GM21723 (cell line): ENCODE results near the gene GPI.
"Not testable (repeated sequence)": the region's sequence is repeated elsewhere in the genome, so short reads cannot be mapped to it uniquely, and the experiment has no call there.

Experiments used
- ATAC-seq: cut with Tn5 transposase; IDR thresholded peaks from one replicate; pipeline ENCODE4 v1.9.1; 2021; ENCODE audit warnings: mild to moderate bottlenecking, moderate library complexity; ENCODE audit not compliant: unreplicated experiment

GPI gene

DNA sequence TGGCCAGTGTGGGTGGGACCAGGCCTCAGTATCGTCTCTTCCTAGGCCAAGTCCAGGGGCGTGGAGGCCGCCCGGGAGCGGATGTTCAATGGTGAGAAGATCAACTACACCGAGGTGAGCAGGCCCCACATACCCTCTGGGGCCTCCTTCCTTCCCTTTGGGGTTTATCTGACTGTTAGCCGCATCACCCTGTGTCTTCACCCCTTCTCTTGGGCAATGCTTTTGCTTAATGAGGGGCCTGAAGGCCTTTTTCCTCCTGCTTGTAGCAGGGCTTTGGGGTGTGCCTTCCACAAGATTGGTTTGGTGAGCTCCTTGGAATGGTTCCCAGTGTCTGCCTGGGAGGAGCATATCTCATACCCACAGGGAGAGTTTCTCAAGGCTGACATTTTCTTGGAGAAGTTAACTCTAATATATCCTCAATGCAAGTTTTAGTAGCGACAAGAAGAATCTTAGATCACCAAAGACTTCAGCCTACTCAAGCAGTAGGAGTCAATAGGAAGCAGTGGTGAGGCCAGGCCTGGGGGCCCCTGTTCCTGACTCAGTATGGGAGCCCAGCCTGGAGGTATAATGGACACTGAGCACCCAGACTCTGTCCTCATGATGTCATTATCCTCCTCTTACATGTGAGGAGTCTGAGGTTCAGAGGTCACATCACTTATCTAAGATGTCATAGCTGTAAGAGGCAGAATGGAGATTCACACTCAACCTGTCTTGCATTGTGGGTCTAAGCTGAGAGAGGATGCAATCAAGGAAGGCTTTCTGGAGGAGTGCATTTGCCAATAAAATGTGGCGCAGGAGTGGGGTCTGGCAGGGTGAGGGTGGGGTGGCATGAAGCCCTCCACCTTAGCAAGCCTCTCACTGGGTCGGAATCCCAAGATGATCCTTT lies 2.0 kb downstream of the GPI start:
- ATAC-seq = no peak

DNA sequence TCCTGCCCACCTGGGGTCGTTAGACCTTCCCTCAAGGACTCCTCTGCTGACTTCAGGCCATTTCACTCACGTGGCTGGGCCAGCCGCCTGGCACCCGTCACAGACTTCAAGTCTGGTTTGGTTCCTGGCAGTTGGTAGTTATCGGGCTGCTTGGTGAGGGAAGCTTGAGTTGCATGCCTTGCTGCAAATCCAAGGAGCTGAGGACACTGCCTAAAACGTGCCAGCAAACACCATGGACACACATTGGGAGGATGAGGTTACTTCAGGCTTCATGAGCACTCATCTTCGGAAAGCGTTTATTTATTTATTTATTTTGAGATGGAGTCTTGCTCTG lies 2.6 kb downstream of the GPI start:
- no peak for ATAC-seq

DNA sequence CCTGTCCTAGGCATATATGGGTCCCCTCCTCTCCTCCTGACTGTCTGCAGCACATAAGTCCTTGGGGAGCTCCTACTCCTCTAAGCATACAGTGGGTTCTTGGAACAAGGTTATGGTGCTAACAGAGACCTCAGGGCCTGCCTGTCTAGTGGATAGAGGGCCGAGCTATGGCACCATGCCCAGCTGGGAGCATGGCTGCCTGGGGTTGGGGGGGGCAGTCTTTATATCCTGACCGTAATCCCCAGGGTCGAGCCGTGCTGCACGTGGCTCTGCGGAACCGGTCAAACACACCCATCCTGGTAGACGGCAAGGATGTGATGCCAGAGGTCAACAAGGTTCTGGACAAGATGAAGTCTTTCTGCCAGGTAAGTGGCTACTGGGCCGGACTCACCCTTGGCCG lies 3.3 kb downstream of the GPI start:
- ATAC-seq = no peak

DNA sequence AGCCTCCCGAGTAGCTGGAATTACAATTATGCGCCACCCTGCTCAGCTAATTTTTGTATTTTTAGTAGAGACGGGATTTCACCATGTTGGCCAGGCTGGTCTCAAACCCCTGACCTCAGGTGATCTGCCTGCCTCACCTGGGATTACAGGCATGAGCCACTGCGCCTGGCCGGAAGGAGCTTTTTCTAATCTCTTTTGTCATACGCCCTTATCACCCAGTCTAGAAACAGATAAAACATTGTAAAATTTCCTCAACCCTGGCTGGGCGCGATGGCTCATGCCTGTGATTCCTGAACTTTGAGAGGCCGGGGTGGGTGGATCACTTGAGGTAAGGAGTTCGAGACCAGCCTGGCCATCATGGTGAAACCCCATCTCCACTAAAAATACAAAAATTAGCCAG lies 4.2 kb downstream of the GPI start:
- ATAC-seq = not testable (repeated sequence)

DNA sequence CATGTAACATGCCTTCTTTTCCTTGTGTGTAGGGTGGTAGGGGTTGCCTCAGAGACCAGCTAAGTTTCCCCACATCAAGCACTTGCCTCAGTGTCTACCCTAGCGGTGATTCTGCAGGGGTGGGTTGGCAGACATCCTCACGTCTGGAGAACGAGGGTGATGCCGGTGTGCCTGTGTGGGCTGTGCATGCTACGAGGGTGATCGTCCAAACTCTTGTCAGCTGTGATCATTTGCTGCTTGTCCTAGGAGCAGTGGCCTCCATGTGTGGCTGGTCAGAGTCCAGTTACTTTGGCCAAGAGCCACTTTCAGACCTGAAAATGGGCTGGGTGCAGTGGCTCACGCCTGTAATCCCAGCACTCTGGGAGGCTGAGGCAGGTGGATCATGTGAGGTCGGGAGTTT lies 5.1 kb downstream of the GPI start:
- ATAC-seq = no peak

DNA sequence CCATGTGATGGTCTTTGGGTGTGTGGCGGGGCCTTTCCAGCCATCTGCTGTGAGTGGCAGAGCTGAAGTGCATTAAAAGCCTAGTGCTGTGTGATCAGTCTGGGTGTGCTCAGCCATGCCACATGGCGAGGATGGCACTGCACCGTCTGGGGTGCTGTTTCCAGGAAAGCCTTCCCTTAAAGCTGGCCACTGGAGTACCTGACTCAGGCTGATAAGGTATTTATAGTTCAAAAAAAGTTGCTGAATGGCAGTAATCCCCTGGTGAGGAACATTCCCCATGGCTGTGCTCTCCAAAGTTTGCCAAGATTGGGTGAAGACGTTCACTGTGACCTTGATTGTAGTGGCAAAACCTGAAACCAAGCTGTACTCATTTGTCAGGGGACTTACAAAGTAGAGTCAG lies 6.0 kb downstream of the GPI start:
- ATAC-seq = no peak

DNA sequence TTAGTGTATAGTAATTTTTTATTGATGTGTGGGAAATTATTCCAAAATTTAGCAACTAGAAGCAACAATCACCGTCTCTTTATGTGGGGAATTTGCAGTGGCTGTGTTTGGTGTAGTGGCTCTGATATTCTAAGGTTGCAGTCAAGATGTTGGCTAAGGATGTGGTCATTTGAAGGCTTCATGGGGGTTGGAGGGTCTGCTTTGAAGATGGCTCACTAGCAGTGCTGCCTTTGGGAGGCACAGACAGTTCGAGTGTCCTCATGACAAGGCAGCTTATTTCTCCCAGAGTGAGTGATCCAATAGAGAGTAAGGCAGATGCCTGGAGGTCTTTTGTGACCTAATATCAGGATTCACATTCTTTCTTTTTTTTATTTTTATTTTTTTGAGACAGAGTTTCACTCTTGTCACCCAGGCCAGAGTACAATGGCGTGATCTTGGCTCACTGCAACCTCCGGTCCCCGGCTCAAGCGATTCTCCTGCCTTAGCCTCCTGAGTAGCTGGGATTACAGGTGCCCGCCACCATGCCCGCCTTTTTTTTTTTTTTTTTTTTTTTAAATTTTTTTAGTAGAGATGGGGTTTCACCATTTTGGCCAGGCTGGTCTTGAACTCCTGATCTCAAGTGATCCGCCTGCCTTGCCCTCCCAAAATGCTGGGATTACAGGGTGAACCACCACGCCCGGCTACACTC lies 8.7 kb downstream of the GPI start:
- no peak for ATAC-seq

DNA sequence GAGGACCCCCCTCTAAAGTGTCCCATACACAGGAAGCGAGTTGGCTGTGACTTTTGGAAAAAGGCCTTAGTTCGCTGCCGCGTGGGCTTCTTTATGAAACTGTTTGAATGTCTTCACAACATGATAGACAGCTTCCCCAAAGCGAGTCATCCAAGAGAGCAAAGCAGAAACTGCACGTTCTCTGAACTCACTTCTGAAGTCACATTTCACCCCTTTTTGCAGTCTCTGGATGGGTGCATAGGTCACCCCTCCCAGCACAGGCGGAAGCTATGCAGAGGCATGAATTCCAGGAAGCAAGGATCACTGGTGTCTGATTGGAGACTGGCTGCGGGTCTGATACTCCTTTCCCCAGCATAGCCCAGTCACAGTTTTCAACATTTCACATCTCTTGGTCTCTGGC lies 10.6 kb downstream of the GPI start:
- ATAC-seq = no peak

DNA sequence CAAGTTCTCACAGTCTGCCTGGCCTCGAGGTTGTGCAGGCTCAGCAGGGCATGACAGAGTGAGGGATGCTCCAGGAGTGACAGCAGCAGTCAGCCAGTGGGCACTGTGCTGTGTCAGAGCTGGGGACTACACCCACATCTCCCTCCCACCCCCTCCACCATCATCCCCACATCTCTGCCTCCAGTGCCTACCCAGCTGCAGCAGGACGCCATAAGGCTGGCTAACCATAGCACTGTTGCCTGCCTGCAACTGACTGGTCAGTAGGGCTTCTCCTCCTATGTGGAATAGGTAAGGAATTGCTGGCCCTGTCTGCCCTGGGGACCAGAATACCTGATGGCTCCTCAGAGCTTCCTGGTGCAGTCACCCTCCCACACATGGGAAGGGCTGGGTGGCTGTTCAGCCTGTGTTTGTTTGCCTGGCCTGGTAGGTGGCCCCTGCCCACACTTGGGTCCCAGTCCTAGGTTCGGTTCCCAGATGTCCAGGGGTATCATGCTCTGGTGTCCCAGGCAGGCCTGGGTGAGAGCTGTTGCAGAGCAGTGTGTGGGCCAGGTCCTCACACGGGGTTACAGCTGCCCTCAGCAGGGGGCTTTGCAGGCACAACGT lies 15.7 kb downstream of the GPI start:
- ATAC-seq = no peak

DNA sequence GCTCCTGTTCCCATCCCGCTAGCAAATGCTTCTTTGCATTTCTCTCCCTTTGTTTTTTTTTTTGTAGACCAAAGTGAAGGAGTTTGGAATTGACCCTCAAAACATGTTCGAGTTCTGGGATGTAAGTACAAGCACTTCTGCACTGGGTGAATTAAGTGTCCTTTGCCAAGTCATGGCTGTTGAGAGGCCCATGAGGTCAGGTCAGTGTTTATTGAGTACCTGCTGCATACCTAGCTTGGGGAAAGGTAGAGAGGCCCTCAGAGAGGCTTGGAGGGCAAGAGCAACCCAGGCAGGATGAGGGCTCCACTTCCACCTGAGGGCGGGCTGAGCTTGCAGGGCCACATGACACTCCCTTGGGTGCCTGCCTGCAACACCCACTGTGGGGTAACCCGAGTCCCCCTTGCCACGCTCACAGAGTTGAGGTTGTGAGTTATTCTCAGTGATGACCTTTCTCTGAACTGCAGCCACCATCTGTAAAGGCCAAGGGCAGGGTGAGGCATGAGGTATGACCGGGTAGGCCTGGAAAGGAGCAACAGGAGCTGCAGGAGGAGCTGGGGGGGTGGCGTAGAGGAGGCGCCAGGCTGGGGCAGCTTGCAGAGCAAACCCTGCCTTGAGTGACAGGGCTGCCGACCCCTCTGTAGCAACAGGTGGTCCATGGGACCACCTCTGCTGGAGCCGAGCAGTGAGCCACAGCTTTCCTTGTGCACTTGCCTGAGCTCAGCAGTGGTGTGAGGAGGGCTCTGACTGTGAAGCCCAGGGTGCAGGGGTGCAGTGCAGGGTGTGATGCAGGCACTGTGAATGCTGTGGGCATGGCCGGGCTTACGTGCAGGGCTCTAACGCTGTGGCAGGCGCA lies 16.6 kb downstream of the GPI start:
- ATAC-seq = no peak

DNA sequence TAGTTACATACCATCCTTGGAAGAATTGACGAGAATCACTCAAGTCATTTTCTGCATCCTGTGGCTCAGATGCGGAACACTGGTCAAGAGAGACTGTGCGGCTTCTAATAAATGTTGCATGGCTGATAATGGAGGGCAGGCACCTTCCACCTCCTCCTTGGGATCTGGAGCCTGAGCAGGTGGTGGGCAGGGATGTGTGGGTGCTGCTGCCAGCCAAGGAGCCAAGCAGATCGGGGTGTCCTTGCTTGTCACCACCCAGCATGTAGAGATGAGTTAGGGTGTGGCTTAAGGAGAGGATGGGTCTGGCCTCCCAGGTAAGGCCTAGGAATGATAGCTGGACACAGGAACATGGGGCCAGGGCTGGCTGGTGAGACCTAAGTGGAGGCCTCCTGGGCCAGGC lies 17.5 kb downstream of the GPI start:
- no peak for ATAC-seq

DNA sequence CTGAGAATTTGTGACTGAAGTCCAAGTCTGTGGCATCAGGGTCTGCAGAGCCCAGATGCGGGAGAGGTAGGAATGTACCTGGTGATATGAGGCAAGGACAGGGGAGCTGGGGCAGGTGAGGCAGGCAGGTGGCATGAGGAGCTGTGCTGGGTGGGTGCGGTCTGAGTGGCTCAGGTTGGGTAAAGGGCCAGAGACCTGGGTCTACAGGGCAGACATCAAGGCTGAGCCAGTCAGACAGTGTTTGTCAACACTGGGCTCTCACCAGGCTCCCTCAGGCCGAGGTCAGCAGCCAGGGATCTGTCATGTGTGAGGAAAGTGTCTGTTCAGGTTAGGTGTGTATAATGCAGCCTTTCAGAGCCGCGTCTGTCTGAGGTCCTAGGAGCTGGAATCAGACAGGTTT lies 18.6 kb downstream of the GPI start:
- no peak for ATAC-seq

DNA sequence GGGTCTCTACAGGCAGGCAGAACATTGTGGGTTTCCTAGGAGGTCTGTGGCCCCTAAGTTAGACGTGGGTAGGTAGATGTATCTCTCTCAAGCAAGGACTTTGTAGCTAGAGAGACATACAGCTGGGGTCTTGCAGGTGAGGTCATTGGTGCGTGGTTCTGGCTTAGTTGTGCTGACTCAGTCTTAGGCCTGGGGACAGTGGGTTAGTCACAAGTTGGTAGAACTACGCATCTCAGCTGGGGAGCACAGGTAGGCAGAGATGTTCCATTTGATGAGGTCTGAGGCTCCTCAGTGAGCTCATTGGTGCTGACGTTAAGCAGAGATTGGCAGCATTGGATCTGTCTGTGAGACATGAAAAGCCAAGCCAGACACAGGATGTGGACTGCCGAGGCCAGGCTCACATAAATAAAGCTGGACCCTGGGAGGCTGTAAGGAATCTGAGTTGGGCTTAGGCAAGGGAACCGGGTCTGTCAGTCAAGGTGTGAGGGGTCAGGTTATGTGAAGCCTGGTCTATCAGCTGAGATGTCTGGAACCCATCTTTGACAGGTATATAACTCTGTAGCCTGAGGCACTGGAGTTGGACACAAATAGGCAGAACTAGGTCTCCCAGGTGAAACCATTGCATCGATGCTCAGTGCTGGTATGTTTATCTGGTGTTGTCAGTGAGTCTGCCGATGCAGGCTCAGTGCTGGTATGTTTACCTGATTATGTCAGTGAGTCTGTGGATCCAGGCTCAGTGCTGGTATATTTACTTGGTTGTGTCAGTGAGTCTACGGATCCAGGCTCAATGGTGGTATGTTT lies 21.8 kb downstream of the GPI start:
- no peak for ATAC-seq

DNA sequence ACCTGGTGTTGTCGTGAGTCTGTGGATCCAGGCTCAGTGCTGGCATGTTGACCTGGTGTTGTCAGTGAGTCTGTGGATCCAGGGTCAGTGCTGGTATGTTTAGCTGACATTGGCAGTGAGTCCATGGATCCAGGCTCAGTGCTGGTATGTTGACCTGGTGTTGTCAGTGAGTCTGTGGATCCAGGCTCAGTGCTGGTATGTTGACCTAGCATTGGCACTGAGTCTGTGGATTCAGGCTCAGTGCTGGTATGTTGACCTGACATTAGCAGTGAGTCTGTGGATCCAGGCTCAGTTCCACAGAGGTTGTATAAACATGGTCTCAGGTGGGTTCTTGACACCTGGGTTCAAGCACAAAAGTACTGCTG lies 22.4 kb downstream of the GPI start:
- no peak for ATAC-seq

DNA sequence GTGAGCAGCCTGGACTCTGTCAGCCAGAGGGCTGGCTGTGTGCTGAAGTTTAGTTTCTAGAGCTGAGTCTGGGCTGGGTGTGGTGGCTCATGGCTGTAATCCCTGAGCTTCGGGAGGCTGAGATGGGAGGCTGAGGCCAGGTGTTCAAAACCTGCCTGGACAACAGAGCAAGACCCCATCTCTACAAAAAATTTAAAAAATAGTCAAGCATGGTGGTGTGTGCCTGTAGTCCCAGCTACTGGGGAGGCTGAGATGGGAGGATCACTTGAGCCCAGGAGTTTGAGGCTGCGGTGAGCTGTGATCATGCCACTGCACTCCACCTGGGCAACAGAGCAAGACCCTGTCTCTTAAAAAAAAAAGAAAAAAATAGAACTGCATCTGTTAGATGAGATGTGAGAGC lies 23.7 kb downstream of the GPI start:
- not testable (repeated sequence) for ATAC-seq

DNA sequence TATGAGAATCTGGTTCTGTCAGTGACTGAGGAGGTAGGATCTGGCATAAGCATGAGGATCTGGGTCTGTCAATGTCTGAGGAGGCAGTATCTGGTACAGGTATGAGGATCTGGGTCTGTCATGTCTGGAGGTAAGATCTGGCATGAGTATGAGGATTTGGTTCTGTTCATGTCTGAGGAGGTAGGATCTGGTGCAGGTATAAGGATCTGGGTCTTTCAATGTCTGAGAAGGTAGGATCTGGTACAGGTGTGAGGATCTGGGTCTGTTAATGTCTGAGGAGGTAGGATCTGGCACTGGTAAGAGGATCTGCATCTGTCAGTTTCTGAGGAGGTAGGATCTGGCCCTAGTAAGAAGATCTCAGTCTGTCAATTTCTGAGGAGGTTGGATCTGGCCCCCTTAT lies 26.8 kb downstream of the GPI start:
- no peak for ATAC-seq

DNA sequence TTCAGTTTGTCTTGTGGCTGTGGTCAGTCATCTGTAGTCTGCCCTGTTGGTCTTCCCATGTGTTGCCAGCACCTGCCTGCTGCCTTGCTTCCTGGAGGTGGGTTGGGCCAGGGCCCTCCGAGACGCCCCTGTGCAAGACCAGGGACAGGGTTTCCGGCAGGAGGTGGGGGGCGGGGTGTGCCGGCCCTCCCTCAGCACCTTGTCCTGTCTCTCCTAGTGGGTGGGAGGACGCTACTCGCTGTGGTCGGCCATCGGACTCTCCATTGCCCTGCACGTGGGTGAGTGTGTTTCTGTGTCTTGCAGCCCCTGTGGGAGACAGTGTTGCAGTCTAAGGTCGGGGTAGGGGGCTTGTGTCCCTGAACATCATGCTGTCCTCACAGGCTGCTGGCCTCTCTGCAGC lies 28.0 kb downstream of the GPI start:
- ATAC-seq = no peak

DNA sequence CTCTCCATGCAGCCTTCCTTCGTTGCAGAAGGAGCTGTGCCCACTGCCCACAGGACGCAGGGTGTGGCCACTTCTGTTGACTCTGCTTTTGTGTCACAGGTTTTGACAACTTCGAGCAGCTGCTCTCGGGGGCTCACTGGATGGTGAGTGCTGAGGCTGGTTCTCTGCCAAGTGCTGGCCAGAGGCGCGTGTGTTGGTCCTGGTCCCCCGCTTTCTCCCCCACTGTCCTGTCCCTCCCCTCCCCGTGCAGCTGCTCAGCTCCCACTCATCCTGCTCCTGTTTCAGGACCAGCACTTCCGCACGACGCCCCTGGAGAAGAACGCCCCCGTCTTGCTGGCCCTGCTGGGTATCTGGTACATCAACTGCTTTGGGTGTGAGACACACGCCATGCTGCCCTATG lies 28.6 kb downstream of the GPI start:
- ATAC-seq = no peak

DNA sequence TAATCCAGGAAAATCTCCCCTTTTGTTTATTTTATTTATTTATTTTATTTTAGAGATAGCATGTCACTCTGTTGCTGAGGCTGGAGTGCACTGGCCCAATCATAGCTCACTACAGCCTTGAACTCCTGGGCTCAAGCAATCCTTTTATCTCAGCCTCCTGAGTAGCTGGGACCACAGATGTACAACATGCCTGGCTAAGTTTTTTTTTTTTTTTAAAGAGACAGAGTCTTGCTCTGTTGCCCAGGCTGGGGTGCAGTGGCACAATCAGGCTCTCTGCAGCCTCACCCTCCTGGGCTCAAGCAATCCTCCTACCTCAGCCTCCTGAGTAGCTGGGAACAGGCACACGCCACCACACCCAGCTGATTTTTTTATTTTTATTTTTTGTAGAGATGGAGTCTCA lies 32.9 kb downstream of the GPI start:
- ATAC-seq = no peak

DNA sequence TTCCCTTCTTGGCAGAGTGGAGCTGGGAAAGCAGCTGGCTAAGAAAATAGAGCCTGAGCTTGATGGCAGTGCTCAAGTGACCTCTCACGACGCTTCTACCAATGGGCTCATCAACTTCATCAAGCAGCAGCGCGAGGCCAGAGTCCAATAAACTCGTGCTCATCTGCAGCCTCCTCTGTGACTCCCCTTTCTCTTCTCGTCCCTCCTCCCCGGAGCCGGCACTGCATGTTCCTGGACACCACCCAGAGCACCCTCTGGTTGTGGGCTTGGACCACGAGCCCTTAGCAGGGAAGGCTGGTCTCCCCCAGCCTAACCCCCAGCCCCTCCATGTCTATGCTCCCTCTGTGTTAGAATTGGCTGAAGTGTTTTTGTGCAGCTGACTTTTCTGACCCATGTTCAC lies 34.9 kb downstream of the GPI start:
- ATAC-seq = no peak

DNA sequence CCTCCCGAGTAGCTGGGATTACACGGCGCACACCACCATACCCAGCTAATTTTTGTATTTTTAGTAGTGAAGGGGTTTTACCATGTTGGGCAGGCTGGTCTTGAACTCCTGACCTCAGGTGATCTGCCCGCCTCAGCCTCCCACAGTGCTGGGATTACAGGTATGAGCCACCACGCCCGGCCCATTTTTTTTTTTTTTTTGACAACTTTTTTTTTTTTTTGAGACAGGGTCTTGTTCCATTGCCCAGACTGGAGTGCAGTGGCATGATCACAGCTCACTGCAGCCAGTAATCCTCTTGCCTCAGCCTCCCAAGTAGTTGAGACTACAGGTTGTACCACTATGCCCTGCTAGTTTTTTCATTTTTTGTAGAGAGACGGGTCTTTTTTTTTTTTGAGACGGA lies 35.8 kb downstream of the GPI start:
- not testable (repeated sequence) for ATAC-seq
